ENCODE measurements around the gene TEAD1.
A peak's percentile ranks its signal among the peaks of the same experiment; 100 is the strongest.

Gene TEAD1

GRCh38 chr11:12942157-12942556 is 267.9 kb downstream of the TEAD1 start:
- DNase-seq (ENCODE audit: low spot score) = no peak

- no peak for DNase-seq (ENCODE audit: low spot score)
Measured at GRCh38 chr11:12943311-12943710, 269.1 kb downstream of the TEAD1 start.

DNA sequence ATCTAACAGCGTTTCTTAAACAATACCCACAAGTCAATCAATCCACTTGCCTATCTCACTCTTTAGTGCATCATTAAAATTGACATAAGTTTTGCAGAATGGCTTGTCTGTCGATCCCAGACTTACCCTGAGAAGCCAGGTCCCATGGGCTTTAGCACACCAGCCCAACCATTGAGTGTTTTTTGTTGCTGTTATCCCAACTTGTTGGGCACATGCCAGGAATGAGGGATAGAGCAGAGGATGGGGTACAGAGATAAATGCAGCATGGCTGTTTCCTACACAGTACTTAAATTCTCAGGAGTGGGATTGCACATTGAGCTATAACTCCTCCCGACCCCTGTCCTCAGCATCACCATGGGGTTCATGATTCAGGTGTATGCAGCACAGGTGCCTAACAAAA is 270.7 kb downstream of the TEAD1 start:
- no peak for DNase-seq (ENCODE audit: low spot score)

DNA sequence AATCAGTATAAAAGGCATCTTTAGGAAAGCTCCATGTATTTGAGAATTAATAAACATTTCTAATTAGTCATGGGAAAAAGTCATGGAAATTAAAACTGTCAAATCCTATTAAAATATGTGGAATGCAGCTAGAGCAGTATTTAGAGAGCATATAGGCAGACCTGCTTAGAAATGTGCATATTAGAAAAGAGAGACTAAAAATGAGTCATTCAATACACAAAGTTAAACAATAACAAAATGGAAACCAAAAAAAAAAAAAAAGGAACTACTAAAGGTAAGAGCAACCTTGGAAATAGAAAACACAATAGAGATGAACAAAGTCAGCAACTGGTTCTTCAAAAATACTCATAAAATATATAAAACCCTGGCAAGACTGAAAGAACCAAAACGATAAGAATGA is 275.2 kb downstream of the TEAD1 start:
- DNase-seq (ENCODE audit: low spot score) = no peak

DNA sequence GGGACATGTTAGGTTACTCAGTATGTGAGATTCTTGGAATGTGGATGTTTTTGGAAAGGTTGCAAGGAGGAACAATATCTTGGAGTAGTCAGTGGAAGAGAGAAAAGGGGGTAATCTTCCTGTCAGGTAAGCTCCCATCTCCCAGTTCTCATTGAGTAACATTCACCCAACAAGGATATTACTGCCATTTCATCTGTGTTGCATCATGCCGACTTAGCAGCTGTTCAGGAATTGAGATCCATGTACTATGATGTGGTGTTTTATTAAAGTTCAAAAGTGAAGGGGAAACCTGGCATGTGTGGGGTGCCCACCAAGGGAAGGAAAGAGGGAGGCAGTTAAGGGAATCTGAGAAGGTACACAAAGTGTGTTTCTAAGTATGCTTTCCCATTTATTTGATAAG is 276.4 kb downstream of the TEAD1 start:
- no peak for DNase-seq (ENCODE audit: low spot score)

DNA sequence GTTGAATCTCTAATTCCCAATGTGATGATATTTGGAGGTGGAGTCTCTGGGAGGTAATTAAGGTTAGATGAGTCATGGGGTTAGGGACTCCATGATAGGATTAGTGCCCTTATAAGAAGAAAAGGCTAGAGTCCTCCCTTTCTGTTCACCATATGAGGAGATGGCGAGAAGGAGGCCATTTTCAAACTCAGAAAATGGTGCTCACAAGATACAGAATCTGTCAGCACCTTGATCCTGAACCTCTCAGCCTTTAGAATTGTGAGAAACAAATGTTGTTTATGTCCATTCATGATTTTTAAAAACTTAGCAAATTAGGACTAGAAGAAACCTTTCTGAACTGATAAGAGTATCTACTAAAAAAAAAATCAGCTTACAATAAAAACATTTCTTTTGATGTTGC is 277.2 kb downstream of the TEAD1 start:
- no peak for DNase-seq (ENCODE audit: low spot score)

DNA sequence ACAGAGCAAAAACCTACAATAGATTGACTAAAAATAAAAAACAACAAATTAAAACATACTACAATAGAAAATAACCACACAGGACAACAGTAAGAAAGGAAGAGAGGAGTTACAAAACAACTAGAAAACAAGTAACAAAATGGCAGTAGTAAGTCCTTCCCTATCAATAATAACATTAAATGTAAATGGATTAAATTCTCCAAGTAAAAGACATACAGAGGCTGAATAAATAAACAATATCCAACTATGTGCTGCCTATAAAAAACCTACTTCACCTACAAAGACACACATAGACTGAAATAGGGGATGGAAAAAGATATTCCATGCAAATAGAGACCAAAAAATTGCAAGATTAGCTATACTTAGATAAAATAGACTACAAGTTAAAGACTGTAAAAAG is 277.9 kb downstream of the TEAD1 start:
- DNase-seq (ENCODE audit: low spot score) = no peak

DNA sequence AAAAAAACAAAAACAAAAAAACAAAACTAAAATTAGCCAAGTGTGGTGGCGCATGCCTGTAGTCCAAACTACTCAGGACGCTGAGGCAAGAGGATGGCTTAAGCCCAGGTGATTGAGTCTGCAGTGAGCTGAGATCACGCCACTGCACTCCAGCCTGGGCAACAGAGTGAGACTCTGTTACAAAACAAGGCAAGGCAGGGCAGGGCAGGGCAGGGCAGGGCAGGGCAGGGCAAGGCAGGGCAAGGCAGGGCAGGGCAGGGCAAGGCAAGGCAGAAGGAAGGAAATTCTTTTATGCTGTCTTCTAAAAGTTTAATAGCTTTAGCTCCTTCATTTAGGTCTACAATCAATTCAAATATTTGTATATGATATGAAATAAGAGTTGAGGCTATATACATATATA is 284.8 kb downstream of the TEAD1 start:
- no peak for DNase-seq (ENCODE audit: low spot score)

- no peak for DNase-seq (ENCODE audit: low spot score)
Measured at GRCh38 chr11:12961615-12962014, 287.4 kb downstream of the TEAD1 start.

DNA sequence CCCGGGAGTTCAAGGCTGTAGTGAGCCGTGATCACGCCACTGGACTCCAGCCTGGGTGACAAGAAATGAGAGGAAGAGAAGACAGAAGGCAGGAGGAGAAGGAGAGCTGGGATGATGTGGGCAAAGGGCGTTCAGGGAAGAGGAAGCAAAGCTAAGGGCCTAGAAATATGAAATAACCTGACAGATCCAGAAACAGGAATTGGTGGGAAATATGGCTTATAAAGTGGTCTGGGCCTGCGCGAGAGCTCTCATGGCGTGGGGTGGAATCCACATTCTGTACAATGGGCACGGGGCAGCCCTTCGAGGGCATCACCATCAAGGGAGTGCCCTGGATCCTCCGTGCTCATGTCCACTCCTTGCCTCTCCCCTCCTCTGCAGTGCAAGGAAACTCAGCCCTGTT is 288.1 kb downstream of the TEAD1 start:
- no peak for DNase-seq (ENCODE audit: low spot score)

GRCh38 chr11:12963051-12963450 is 288.8 kb downstream of the TEAD1 start:
- DNase-seq (ENCODE audit: low spot score) = no peak

DNA sequence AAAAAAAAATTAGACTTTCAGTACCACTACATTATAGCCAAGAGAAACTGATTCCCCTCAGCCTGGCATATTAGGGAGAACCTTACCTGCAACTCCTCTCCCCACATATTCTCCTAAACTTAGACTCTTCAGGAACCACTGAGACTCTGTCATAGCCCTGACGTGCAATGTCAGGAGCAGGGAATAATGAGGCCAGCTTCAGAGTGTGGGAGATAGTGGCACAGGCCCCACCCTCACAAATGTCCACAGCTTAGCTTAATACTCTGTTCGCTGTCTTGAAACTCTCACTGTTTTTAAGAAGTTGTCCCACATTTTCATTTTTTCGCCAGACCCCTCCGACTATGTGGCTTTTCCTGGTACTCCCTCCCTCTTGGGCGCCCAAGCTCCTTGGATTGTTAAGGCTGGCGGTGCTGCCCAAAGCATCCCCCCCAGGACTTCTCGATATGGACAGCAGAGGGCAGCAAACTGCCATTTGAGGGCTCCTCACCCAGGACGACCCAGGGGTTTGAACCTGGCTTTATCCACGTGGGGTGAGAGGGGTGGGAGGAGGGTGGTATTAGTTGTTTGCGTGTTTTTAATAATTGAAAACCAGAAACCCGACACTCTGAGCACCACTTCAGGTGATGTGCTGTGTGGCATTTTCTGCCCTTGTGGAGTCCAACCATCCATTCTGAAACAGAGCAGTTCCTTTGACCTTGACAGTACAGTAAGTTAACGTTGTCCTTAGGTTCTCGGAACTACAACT is 289.7 kb downstream of the TEAD1 start:
- DNase-seq (ENCODE audit: low spot score) = peak; percentile 72

DNA sequence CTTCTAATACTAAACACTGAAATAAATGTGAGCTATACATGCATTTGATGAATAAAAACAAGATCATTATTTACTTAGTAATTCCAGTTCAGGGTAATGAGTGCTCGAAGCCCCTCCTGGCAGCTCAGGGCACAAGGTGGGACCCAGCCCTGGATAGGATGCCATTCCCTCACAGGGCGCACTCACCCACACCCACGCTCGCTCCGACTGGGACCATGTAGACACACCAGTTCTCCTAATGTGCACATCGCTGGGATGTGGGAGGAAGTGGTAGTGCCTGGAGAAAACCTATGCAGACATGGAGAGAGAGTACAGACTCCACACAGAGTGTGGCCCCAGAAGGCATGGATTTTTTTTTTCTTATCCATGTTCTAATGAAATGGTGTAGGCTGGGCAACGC is 290.4 kb downstream of the TEAD1 start:
- DNase-seq (ENCODE audit: low spot score) = no peak

DNA sequence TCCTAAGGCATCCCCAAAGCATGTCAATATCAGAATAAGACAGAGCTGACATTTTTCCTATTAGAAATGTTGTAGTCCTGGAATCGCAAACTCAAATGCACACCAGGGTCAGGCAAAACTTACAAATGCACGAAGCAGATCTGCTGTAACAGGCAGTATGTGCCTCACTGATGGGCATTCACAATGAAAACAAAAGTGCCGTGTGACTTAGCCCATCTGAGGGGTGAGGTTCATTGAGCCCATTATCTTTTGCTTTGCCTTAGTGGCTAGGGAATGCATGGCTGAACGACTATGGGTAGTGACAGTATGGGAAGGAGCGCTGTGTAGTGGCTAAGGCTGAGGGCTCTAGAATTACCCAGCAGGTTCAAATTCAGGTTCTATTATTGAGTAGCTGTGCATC is 291.8 kb downstream of the TEAD1 start:
- DNase-seq (ENCODE audit: low spot score) = no peak

DNA sequence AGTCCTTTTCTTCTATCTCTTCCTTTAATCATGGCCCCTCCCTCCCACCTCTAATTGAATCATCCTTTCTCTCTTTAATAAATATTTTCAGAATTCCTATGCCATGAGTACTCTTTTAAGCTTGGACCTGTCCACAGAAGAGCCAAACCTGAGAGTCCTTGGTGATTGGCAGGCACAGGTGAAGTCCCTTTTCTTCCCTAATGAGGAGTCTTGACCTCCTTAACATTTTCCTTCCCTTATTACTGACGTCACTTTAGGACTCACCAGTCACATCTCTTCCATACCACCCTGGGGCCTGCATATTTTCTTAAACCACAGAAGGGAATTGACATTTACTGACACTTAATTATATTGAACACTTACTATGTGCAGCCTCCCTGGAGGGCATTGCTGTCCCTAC is 293.9 kb downstream of the TEAD1 start:
- no peak for DNase-seq (ENCODE audit: low spot score)

DNA sequence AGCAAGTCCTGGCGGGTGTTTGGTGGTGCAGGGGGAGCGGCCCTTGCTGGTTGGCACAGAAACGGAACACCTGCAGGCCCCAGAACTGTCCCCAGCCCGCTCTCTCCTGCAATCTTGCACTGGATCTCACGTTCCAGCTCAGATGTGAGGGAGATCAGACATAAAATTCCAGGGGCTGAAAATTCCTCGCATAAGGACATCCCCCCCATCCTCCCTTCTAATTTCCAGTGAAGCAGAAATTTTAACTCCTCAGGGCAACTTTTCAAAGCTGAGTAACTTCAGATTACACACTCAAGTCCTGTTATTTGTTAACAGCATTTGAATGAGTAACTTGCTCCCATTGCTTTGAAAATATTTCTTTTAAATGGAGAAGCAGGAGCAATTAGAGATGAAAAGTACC is 294.6 kb downstream of the TEAD1 start:
- DNase-seq (ENCODE audit: low spot score) = no peak

- DNase-seq (ENCODE audit: low spot score) = no peak
Measured at GRCh38 chr11:12971955-12972354, 297.7 kb downstream of the TEAD1 start.

DNA sequence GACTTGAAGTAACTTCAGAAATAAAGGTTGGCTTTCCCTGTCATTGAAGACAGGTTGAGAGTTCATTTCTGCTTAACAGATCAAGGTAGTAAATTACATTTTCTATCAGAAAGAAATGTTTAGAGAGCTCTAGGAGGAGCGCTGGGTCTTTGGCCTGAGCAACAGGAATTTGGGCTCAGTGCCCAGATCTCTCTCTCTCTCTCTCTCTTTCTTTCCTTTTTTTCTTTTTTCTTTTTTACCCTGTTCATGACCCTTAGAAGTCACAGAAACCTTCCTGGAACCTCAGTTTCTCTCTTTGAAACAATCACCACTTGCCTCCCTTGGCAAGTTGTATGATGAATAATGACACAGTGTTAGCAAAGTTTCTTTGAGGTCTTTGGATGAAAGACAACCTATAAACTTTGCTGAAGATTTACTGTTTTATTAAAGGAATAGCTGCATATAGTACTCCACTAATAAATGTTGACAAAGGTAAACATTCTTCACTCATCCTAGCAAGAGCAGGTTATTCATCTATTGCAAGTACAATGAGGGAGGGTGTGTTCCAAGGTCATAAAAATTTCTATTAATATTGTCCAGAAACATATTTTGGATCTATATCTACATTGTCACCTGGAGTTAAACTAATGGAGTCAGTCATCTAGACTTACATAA is 299.4 kb downstream of the TEAD1 start:
- no peak for DNase-seq (ENCODE audit: low spot score)

GRCh38 chr11:12975195-12975594 is 301.0 kb downstream of the TEAD1 start:
- no peak for DNase-seq (ENCODE audit: low spot score)

GRCh38 chr11:12979928-12980689 is 305.9 kb downstream of the TEAD1 start:
- no peak for DNase-seq (ENCODE audit: low spot score)

GRCh38 chr11:12981676-12982522 is 307.7 kb downstream of the TEAD1 start:
- DNase-seq (ENCODE audit: low spot score) = no peak

GRCh38 chr11:12983336-12983735 is 309.1 kb downstream of the TEAD1 start:
- no peak for DNase-seq (ENCODE audit: low spot score)

All from Ammon's horn (tissue), 1 donor.